Measurements from ENCODE around the gene CARD19. TPM values are rescaled to one million over a fixed set of nuclear protein-coding genes. Genes with fewer than 3 reads are reported as not detected.

The CARD19 gene
- total RNA-seq, 1 experiment from 2014 or later, result 54.5 TPM

DNA sequence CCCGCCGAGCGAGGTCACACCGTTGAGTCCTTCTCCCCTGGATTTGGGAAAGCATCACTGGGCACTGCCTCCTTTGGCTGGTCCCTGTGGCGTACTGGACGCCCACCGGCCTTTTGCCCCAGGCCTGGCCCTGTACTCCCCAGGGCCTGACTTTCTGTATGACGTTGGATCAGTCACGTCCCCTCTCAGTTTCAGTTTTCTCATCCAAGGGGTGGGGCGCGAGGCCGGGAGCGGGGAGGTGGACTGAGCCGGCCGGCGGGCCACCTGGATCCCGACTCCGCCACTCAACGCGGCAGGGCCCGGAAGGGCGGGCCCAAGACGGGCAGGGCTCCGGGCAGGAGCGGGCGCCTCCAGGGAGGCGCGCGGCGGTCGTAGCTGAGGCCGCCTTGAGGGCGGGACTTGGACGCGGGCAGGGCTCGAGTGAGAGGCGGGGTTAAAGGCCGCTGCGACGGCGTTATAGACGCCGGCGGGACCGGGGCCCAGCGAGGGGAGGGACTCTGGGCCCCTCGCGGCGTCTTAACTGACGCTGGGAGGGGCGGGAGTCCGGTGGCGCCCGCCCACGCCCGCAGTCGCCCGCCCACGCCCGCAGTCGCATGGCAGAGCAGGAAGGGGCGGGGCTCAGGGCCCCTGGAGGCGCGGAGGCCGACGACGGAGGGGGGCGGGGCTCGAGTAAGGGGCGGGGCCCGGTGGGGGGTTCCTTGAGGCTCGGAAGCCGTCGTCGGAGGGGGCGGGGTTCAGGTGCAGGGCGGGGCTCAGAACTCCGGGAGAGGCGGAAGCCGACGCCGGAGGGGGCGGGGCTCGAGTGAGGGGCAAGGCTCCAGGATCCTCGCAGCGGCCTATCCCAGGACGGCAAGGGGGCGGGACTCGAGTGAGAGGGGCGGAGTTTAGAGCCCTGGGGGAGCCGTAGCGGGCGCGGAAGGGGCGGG lies 549 bp upstream of the CARD19 start:
- ChIA-PET CTCF (interaction anchor here (1.2 to 1.3 kb wide), 2 partner anchors 13 to 92 kb away, joined by 4 to 6 read pairs; no protein-coding TSS in a partner anchor), POLR2A (interaction anchor here (1.9 kb wide), 1 partner anchor 24 kb away, joined by 6 read pairs; no protein-coding TSS in a partner anchor), RAD21 (ENCODE audit: low non-redundant PET in 1 of 2, low total read pairs in 2 of 2, uncharacterized antibody in 2 of 2, unreplicated experiment in 2 of 2) (interaction anchor here in 1 of 2 experiments (0.9 kb wide), 1 partner anchor 92 kb away, joined by 3 read pairs; no protein-coding TSS in a partner anchor)
- Histone ChIP-seq H3K9me2 (ENCODE audit: insufficient read depth) (no peaks in the 10 kb centered on the region), H3K79me2 (ENCODE audit: insufficient read depth, low read length) (peaks cover 40% of the 10 kb centered on the region), H3K36me3 (ENCODE audit: control insufficient read depth in 1 of 2, insufficient read depth in 2 of 2, low read length in 2 of 2) (no peaks in the 10 kb centered on the region), H4K20me1 (ENCODE audit: insufficient read depth) (no peaks in the 10 kb centered on the region), H3K27ac (ENCODE audit: low read depth, low read length) (peak overlapping the region; percentile 81), H3K4me3 (replicated peaks in 1 of 2; ENCODE audit: low read depth in 1 of 2, low read length in 2 of 2) (peak overlapping the region; percentile 63 to 94), H3K9ac (ENCODE audit: low read length) (peak overlapping the region; percentile 91), H3K4me1 (ENCODE audit: control insufficient read depth in 1 of 2, insufficient read depth in 2 of 2, low read length in 2 of 2) (peaks cover 41 to 81% of the 10 kb centered on the region in 2 experiments), H3K9me3 (ENCODE audit: control insufficient read depth in 1 of 2, insufficient read depth in 1 of 2, low read depth in 1 of 2, low read length in 2 of 2) (peaks cover 0 to 10% of the 10 kb centered on the region in 2 experiments; a peak in 2 of 4 replicates), H2AFZ (ENCODE audit: low read depth, low read length, poor library complexity, severe bottlenecking) (no peak overlapping the region), H3K4me2 (ENCODE audit: low read length) (peak overlapping the region; percentile 98), H3K27me3 (ENCODE audit: insufficient read depth, low read length) (no peaks in the 10 kb centered on the region)
- DNase-seq (ENCODE audit: low read depth, low spot score), result peak; percentile 96
- TF ChIP-seq ZFX (IDR thresholded peaks at IDR 0.05) (peak; percentile 73), POLR2AphosphoS5 (IDR thresholded peaks at IDR 0.05; ENCODE audit: low read depth, low read length) (peak; percentile 91), EGR1 (IDR thresholded peaks at IDR 0.05; ENCODE audit: low read depth) (no peak), MAX (IDR thresholded peaks at IDR 0.05) (no peak), POLR2A (IDR thresholded peaks at IDR 0.05; ENCODE audit: borderline replicate concordance, extremely low read depth, insufficient read depth, insufficient read length) (peak; percentile 48), ZBTB33 (IDR thresholded peaks at IDR 0.05; ENCODE audit: extremely low read depth, insufficient replicate concordance, low read length) (peak; percentile 38), ELF1 (IDR thresholded peaks at IDR 0.05; ENCODE audit: borderline replicate concordance, low read depth) (no peak), EZH2phosphoT487 (IDR thresholded peaks at IDR 0.05; ENCODE audit: borderline replicate concordance) (no peak)
- intact Hi-C loops (cut with micrococcal nuclease), result loop anchor here (5.0 kb wide), 2 partner anchors 93 to 357 kb away; partner anchors contain the start of genes FAM120A and FAM120AOS
- ATAC-seq, result peak; percentile 84
- BruUV-seq (replicated peaks), result no TSS peak
